OCI-LY7 (cell line): Measurements from ENCODE around the gene PHOSPHO2.

Experiments
- CTCF ChIP-seq: fragments of 200-600 bp; sonication (generic); conservative IDR thresholded peaks from 2 replicates; pipeline ENCODE4 v1.5.1; 2014; ENCODE audit warnings: mild to moderate bottlenecking, antibody characterized with exemption, low read length, moderate library complexity, mixed read lengths
- EZH2phosphoT487 ChIP-seq: fragments of 200-600 bp; sonication (generic); IDR thresholded peaks from 2 replicates; pipeline ENCODE4 v1.6.1; 2018; ENCODE audit warnings: low read depth, borderline replicate concordance, mild to moderate bottlenecking, mixed run types, antibody characterized with exemption, low read length, moderate library complexity, mixed read lengths

- no peak for TF ChIP-seq CTCF
- no peak for TF ChIP-seq EZH2phosphoT487
Measured at GRCh38 chr2:169658877-169659276, 35.4 kb upstream of the PHOSPHO2 start.
